Measurements from ENCODE around the gene TRIO.

TRIO gene

GRCh38 chr5:14270209-14270702, 127.1 kb downstream of the TRIO start:
- peak; percentile 63 for DNase-seq

DNA sequence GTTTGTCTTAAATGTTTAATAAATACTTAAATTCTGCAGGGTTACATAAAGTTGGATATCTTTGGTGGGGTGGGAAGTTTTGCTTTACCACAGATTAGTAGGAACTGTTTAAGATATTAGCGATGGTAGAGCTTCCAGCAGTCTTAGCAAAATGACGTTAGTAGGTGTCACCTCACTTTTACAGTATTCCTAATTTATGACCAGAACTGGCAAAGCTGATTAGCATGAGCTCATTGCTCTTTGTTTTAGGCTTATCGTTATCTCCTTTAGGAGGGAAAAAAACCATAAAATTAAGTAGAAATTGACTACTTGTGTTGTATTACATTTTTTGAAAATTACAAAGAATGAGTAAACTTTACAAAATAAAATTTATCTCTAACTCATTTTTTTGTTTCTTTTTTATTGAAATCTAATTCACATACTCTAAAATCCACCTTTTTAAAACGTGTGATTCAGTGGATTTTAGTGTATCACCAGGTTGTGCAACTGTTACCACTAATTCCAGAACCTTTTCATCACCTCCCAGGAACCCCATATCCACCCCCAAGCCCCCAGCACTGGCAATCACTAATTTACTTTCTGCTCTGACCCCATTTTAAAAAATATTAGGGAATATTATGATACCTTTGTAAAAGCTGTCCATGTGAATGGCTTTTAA, 129.5 kb downstream of the TRIO start:
- no peak for DNase-seq

- DNase-seq: no peak
Observed at GRCh38 chr5:14273207-14273767, 130.1 kb downstream of the TRIO start.

DNA sequence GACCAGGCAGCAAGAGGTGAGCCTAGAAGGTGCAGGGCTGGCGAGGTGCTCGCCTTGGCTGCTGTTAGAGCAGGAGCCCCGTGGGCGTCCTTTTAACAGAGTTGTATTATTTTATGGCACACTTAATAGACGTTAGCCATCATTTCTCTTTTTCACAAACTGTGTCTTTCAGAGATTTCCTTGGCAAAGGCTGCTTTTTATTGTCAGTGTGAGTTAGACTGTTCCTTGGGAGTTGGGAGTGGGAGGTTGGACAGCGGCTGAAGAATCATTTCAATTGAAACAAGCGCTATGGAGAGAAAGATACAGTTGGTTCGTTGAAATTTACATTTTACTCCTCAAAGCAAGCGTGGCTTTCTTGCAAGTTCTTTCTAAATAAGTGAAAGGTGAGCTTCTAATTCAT, 133.2 kb downstream of the TRIO start:
- no peak for DNase-seq

- no peak for DNase-seq
Observed at GRCh38 chr5:14277385-14278320, 134.5 kb downstream of the TRIO start.

DNA sequence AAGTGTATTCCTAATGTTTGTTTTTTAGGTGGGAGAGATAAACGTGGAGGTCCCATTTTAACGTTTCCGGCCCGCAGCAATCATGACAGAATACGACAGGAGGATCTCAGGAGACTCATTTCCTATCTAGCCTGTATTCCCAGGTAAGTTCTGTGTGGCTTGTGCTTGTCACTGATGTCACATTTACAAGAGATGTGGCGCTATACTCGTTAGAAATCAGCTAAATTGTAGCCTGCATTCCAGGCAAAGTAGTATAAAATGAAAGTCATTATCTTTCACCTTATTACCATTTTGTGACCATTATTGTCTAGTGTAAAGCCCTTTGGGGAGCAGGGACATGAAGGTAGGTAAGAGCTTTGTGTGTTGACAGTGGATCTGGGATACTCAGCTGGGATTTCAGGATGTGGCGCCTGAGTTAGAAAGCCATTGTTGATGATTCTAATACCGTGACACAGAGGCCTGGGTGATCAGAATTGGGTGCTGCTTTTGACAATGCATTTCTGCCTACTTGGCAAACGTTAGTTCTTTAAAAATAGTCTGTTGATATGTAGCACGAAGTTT, 137.2 kb downstream of the TRIO start:
- DNase-seq: no peak

GRCh38 chr5:14281746-14282181, 138.6 kb downstream of the TRIO start:
- DNase-seq: no peak

- DNase-seq: no peak
Observed at GRCh38 chr5:14283139-14283538, 140.0 kb downstream of the TRIO start.

- DNase-seq: no peak
Observed at GRCh38 chr5:14284392-14285148, 141.4 kb downstream of the TRIO start.

DNA sequence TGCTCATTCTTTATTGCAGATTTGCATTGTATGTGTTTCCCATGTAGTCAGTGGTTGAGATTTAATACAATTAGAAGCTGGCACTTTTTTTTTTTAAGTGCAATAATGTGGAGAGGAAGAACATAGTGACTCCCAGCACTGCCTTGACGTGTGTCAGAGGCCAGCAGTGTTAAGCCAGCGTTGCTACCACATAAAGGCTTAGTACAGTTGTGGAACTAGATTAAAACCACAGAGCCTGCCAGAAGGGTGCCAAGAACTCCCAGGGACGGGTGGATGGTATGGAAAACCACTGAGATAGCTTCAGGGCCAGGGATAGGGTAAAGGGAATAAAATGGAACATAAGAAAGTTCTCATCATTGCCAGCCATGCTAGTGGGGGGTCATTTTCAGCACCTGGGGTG, 142.9 kb downstream of the TRIO start:
- no peak for DNase-seq

DNA sequence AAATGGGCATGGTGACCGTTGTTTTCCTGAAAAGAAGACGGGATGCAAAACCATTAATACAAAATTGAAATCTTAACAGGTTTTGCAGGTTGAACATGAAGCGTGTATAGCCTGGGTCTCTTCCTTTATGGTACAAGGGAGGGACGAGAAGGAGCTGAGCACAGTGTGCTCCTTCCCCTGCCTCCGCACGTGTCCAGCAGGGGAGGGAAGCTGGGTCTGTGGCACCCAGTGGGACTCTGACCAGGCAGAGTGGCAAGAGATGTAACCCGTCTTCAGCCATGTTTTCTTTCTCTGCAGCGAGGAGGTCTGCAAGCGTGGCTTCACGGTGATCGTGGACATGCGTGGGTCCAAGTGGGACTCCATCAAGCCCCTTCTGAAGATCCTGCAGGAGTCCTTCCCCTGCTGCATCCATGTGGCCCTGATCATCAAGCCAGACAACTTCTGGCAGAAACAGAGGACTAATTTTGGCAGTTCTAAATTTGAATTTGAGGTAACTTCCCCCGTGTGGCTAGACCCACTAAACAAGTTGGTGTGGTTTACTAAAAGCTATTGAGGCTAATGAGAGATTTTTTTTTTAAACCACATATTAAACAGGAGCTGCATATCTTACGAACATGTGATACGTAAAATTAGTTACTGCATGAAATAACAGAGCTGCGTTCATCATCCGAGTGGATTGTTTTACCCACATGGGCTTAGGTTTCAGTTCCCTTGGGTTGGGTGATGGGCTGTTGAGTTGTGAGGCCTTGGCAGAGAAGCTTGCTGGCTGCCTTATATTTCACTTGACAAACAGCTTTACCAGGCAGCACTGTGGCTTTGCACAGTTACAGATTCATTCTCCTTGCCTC, 143.7 kb downstream of the TRIO start:
- DNase-seq: no peak

- no peak for DNase-seq
Observed at GRCh38 chr5:14292766-14293658, 149.9 kb downstream of the TRIO start.

- DNase-seq: no peak
Observed at GRCh38 chr5:14295610-14296009, 152.5 kb downstream of the TRIO start.

DNA sequence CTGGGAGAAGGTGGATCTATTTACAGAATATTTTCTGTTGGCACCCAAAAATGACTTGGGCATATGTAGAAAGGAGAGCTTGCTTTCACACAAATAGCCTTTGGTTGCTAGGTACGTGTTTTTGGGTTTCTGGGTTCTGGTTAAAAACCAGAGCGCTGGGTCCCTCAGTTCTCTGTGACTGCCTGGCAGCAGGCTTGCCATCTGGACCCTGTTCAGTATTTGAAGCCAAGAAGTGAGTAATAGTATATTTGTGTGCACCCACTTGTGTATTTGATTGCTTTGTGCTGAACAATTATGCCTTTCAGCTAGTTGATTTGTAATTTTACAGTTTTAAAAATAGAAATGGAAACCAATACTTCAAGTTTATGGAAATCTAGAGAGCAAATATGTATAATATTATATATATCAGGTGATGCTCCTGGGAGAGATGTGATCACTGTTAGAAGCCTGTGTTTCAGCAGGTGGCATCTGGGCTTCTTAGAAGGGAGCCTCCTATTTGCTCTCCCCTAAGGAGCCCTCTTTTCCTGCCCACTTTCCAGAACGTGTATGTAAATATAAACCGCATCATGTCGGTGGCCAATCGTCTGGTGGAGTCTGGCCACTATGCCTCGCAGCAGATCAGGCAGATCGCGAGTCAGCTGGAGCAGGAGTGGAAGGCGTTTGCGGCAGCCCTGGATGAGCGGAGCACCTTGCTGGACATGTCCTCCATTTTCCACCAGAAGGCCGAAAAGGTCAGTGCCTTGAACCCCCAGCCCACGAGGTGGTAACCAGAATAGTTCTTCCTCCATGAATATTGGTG, 153.6 kb downstream of the TRIO start:
- DNase-seq: no peak

DNA sequence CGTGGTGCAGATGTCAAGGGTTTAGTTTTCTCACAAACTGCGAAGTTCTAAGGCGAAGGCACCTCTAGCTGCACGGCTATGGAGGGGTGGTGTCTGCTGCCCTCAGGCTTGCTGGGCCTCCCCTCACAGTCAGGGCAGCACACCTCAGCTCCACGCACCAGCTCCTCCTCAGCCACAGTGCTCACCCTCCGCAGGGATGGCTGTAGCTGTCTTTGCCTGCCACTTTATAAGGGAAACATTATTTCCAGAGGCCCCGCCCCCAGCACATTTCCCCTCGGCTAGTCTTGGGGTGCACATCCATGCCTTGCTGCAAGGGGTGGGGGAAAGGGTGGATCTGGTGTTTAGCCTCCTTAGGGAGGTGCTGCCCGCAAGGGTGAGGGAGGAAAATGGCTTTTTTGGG, 154.6 kb downstream of the TRIO start:
- no peak for DNase-seq

- DNase-seq: peak; percentile 16
Observed at GRCh38 chr5:14298126-14298847, 155.1 kb downstream of the TRIO start.

- no peak for DNase-seq
Observed at GRCh38 chr5:14299666-14300065, 156.5 kb downstream of the TRIO start.

- DNase-seq: no peak
Observed at GRCh38 chr5:14301186-14301585, 158.0 kb downstream of the TRIO start.

DNA sequence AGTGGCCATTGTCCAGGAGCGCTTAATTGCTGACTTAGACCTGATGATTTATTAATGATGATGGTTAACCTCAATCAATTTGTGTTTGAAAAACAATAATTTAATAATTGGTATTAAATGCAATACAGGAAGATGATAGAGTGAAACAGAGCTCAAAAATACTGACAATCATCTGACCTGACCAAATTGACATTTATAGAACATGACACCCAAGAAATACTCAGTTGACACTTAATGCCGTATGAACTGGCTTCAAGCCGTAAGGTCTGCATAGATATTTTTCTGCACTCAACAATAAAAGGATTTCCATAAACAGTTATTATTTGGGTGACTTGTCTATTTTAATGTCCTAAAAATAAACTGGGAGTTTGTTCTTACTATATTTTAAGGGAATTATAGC, 159.2 kb downstream of the TRIO start:
- no peak for DNase-seq

Data from suppressor macrophage treated with lipopolysaccharide for 4 hours (primary cell).